GM21526 (cell line): ENCODE data around the gene NUAK2.

Source experiments
- ATAC-seq: cut with Tn5 transposase; IDR thresholded peaks from one replicate; pipeline ENCODE4 v1.9.1; 2021; ENCODE audit warnings: moderate library complexity; ENCODE audit not compliant: unreplicated experiment, low FRiP score

NUAK2 gene

DNA sequence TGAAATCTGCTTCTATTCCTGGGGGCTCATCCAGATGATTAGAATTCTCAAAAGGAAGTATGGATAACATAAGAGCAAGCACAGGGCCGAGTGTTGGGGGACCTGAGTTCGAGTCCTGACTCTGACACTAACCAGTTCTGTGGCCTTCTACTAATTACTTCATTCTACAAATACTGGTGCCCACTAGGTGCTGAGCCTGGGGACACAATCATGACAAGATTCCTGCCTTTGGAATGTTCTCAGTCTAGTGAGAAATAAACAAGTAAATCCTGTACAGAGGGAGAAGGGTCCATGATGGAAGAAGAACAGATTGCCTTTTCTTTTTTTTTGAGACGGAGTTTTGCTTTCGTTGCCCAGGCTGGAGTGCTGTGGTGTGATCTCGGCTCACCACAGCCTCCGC lies 2.2 kb upstream of the NUAK2 start:
- no peak for ATAC-seq

DNA sequence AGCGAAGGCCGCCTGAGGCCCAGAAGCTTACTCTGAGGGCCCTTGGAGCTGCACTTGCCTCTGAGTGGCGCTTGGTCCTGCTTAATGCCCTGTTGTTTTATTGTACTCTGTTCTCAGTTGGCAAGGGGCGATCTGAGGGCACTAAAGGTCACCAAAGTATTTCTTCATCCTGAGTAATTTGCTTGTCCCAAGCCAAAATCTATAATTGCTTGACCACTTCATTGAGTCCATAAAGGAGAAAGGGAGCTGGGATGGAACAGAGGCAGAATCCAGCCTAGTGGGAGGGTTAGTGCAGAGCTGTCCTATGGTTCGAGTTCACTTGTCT lies 376 bp upstream of the NUAK2 start:
- no peak for ATAC-seq

DNA sequence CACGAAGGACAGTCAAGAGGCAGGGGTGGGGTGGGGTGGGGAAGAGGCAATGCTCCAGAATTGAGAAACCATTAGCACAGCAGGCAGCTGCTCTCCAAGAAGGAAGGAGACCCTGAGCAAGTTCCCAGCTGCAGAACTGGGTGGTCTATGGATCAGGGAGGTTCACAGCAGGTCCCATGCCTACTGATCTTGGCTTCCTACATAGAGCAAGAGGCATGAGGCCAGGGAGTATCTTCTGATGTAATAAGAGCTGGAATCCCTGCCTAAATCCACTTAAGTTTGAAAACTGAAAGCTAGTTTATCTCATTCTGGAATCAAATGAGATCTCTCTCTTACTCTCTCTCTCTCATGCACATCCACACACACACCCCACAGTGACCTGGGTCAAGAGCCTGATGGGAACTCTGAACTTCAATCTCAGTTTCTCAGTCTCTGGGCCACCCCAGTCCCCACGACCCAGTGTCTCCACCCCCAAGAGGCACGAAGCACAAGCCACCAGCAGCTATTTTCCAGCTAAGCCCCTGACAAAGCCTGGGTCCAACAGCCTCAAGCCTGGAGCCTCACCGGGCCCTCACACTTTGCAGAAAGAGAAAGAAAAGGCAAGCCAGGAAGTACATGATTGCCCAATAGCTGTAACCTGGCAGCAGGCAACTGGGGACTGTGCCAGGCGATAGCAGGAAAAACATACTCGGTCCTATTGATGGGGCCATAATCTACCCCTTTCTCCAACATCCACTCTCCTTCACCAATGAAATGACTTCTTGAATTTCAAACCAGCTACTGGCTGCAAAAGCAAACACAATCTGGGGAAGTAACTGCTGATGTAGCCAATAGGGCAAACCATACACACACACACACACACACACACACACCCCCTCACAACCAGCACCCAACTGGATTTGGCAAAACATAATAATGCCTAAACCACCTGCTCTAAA lies 2.2 kb downstream of the NUAK2 start:
- ATAC-seq: no peak

DNA sequence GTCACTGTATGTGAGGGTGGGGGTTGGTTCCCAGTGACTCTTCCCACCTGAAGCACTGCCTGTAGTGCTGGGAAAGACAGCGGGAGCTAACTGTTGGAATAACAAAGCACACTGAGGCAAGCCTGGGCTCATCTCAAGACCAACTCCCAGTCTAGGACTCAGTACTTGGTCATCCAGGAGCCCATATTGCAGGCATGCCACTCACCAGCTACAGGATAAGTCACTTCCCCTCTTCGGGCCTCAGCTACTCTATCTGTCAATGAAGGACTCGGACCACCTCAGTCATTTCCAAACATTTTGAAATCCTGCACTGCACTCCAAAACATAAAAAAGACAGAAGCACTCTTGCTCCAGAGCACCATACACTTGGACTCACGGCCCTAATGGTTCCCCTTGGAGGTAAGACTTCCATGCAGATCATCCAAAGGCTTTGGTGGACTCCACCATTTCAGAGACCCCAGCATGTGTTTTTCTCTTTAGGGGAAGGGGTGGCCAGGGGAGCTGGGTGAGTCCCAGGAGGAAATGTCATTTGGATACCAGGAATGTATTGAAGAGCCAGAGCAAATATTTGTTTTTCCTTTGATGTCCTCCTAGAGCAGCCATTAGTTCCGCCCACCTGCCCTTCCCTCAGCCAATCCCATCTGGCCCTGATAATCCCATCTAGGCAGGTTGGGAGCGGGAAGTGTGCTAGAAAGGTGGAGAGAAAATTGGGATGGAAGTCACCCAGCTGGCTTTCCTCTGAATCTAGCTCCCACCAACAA lies 3.1 kb downstream of the NUAK2 start:
- ATAC-seq: no peak

DNA sequence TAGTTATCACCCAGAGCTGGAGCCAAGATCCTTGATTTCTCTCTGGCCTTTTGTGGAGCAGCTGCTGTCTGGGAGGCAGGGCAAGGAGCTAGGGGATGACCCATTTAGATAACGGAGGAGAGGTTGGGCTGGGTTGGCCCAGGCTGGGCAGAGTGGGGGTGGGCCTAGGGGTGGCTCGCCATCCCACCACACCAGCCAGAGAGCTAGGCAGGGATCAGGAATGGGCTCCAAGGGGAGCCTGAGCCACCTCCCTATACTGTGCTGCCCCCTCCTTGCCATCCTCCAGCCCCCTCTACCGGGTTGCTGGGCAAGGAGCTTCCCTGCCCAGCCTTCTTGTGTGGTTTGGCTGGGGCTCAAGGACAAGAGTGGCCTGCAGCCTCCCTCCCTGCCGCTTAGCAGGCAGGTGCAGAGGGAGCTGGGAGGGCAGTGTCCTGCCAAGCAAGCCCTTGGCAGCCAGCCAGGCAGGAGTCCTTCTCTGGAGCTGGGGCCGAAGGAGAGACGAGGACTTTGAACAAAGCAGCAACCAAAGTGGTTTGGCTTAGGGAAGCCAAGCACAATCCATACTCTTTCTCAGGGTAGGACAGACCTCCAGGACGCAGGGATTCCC lies 4.1 kb downstream of the NUAK2 start:
- no peak for ATAC-seq

DNA sequence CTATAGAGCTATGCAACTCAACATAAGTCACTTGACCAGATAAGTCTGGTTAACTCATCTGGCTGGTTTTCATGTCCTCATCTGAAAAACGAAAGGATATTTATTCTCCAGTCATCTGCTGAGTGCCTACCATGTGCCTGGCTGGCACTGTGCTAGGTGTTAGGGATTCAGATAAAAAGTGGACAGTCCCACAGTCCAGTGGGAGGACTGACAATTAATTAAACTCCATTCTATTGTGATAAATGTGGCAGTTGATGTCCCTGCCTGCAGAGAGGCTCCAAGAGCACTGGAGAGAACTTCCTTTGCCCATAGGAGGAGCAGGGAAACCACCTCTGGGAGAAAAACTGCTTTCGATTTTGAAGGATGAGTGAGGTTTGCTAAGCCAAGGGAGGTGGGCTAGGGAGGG lies 5.4 kb downstream of the NUAK2 start:
- no peak for ATAC-seq

DNA sequence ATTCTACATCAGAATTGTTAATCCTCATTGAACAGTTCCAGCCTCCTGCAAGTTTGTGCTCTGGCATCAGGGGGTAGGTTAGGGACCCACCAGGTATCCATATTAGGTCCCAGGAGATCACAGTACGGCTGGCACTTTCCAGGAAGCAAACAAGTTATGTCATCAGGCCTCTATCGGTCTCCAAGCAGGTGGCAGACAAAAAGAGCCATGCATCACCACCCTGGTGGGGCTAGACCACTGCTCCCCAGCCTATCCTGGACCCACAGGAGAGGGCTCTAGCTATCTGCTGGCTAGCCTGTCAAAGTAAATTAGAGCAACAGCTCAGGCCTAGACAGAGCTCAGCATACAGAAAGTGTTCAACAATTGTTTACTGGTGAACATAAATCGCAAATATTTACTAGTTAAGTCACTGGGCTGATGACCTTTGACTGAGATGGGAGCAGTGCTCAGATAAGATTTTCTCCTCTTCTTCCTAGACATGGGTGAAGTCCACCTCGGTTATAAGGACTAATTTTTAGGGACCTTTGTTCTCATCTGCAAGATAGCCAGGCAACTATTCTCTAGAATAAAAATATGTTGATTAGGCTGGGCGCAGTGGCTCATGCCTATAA lies 6.4 kb downstream of the NUAK2 start:
- ATAC-seq: no peak

DNA sequence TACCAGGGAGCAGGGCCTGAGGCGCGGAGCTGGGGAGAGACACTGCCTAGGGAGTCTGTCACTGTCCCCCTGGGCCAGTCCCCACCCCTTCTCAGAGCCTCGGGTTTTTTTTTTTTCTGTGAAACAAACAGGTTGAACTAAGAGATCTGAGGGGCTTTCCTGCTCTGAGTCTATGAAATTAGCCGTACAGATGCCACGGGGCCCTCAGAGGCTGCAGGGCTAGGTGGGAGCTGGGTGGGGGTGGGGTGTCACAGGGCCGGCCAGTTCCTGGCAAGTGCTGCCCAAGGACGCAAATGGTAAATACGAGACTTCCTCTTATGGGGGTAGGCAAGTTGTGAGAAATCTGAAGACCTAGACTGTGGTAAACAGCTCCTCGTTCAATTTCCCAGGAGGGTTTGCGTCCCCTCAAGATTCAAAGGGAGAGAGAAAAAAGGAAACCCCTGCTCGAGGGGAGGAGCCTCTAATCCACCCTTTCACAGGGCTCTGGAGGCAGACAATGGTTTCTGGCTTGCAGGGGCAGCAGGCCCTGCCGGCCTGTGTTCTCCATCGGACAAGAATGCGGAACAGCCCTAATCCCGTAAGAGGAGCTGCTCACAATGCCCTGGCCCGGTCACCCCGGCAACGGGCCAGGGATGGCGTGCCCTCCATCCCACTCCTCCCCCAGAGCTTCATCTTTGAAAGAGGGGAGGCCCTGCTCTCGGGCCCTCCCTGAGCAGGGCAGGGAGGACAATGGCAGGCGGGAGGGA lies 7.8 kb downstream of the NUAK2 start:
- no peak for ATAC-seq

DNA sequence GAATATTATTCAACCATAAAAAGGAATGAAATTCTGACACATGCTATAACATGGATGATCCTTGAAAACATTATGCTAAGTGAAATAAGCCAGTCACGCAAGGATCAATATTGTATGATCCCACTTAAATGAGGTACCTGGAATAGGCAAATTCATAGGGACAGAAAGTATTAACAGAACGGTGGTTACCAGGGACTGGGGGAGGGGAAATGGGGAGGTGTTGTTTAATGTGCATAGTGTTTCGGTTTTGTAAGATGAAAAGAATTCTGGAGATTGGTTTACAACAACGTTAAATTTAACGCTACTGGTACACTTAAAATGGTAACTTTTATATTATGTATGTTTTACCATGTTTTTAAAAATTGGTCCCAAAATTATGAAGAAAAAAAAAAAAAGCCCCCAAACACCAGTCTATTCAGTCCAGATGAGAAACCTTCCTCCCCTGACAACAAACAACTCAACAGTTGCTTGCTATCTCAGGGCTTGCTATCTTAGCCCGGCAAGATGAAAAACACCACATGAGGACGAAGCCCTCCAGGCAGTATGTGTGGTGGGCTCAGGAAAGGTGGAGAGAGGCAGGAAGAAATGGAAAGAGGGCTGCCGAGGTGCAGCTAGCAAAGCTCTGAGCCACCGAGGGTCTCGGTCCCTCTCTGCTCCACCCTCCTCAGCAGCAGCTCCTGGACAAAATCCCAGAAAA lies 8.5 kb downstream of the NUAK2 start:
- no peak for ATAC-seq

DNA sequence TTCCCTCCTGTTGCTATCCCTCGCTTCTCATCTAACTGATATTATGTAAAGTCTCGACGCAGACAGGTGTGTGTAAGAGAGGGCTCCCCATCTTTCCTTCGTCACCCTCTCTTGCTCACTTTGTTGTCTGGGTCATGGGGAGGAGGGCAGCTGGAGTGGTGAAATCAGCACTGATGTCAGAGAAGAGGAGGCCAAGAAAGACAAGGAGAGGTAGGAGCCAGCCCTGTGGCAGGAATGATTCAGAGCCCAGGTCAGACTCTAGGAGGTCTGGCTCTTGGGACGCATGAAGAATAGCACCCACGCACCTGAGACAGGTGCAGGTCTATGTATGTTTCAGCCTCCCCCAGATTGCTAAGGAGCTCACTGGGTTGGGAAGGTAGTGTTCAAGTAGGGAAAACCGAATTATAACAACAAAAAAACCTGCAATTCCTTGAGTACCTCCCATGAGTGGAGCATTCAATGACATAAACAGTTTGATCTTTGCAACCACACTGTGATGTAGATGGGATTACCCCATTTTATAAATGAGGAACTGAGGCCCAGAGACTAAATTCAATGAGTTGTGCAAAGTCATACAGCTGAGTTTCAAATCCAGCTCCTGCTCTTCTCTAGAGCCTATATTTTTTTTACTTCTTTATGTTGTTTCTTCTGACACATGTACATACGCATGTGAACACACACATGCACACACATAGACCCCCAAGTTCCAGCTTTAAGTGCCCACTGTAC lies 10.4 kb downstream of the NUAK2 start:
- no peak for ATAC-seq

DNA sequence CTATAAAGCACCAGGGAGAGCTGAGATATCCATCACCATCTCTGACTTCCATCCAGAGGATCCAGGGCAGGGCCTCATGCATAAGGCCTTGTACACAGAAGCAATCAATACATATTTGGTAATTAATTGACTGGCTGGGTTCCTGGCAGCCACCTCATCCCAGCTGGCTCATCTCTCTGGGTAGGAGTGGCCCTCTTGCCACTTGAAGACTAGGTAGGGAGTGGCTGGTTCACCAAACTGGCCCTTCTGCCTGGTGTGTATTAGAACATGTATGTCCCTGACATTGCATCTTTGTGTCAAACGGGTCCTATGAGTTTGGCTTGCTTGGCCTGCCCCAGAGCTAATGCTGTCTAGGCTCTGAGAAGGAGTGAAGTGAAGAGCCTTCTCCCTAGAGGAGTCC lies 11.8 kb downstream of the NUAK2 start:
- ATAC-seq: no peak

DNA sequence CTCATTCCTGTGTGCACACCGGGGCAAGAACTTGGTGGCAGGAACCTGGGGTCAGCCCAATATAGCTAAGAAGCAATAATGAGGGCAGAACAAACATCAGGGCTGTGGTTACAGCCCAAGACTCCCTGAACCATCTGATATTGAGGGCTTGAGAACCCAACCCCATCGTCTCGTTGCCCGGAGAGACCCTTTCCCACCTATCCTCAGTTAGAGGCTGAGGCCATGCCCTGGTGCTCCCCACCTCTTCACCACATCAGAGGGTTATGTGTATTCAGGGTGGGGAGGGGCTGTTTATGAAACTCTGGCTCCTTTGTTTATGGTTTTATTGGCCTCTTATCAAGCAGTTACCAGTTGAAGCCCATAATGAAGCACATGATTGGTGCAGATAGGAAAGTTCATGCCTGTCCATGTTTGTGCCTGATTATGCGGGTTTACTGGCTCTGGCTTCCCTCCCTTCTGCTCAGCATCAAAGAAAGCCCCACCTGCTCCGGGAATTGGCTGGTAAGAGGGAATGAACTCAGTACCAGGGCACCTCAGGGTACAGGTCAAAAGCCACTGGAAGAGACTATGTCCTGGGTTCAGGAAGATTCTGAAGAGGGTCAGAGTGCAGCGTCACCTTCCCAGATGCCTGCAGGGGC lies 14.5 kb downstream of the NUAK2 start:
- ATAC-seq: no peak

DNA sequence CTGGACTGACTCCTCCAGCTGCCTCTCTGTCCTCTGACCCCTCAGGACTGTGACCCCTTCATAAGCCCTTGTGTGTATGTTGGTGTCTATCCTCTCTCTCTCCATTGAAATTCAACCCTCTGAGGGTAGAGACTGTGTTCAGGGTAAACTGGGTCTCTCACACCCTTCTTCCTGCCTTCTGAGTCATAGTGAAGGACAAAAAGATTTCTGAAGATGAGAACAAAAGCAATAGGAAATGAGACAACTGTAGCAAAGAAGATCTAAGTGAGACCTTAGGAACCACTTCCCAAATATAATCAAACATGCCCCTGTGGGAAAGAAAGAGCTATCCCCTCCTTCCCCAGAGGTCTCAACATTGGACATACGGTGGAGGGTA lies 16.9 kb downstream of the NUAK2 start:
- ATAC-seq: no peak

DNA sequence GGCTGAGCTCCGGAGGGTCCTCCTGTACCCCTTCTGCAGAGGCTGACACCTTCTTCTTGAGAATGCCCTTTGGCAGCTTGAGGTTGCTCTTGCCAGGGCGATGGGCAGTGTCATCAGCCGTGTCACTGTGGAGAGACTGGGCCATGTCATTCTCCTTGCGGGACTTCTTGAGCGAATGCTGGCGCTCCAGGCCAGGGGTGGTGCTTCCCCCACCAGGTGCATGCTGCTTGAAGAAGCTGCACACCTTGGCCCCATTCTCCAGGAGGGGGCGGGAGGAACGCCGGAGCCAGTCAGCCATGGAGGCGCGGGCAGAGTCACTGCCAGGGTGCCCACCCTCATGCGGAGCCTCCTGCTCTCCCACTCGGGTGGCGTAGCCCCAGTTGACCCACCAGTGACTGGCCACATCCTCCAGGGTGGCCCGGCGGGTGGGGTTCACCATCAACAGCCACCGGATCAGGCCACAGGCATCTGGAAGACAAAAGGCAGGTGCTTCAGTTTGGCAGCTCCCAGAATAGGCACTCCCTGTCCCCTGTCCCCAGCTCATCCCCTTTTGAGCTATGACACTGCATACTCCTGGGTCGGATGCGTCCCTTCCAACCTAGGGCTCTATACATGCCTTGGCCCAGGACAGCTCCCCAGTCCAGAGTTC lies 17.4 kb downstream of the NUAK2 start:
- no peak for ATAC-seq

DNA sequence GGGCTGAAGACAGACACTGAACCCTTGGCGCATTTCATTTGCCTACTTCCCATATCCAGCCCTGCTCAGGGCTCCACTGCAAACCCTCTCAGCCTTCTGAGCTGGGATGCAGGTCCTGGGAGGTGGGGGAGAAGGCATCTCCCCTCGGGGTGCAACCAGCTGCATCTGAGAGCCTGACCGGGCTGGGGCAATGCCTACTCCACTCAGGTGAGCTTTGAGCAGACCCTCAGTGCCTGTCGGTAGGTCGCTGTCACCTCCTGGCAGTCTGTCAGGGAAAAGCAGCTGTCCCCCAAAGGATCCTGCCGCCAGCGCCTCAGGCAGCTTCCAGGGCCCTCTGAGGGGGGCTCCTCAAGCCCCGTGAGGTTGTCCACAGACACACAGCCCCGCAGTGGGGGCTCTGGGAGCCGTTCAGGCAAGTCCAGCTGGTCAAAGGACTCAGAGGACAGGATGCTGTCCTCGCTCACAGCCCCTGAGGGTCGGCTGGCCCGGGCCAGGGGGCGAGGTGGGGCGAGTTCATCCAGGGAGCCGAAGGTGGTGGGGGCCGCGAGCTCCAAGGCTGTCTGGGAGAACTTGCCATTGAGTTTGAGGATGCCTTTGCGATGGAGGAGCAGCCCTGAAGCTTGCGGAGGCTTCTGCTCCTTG lies 18.2 kb downstream of the NUAK2 start:
- ATAC-seq: no peak

DNA sequence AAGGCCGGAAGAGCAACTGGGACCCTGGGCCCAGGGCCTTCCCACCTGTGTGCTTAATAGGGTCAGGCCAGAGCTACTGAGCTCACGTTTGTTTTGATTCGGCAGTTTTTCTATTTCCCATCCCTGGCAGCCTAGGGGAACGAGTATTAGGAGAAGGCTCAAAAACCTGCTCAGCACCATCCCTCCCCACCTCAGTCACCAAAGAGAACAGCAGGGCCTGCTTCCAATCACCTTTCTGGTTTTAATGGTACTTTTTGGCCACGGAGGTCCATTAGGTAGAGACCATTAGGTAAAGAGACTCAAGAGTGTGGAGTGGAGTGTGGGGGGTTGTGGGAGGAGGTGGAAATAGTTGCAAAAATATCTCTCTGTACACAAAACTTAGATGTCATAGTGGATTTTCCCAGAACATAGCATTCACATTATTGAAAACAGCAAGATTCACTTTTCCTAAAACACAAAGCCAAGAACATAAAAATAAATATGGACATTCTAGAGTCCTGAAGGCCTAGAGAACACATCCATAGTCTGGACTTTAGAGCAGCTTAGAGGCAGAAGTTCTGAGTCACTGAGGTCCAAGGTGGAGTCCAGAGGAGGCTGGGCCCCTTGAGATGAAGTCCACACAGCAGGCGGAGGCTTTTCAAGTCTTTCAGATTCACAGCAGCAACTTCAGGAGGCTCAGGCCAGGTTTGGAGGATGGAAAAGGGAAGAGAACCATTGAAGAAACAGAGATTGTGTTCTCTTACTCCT lies 19.5 kb downstream of the NUAK2 start:
- ATAC-seq: no peak

DNA sequence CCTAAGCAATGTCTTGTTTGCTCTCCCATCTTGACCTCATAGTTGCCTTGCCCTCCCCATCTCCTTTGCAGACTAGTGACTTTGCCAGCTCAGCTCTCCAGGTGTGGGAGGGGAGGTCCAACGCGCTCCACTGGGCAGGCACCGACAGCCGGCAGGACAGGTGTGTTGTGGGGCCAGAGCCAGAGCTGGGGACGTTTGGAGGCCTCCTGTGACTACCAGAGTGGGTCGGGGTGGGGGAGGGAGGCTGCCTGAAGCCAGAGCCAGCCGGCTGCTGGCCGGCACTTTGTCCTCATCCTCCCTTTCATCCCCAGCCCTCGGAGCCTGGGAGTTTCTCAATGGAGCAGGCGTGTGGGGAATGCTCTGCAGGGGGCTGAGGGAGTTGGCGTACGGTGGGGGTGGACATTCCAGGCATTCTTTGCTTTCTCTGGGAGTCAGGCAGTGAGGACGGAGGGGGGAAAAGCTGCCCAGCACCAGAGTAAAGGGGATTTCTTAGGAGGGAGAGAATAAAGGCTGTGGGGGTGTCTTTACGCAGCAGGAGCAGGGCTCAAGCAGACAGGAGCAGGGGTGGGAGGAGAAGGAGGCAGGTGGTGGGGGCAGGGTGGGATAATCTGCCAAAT lies 20.2 kb downstream of the NUAK2 start:
- no peak for ATAC-seq
